Neural cell (in vitro differentiated cells): ENCODE results near the gene ELMO1. TPM values are rescaled to one million over a fixed set of nuclear protein-coding genes. Genes with fewer than 3 reads are reported as not detected.

Experiments
- H2AFZ ChIP-seq: fragments of 200-600, 300-800 bp; sonication (generic), shearing (Covaris generic); 2 replicates; pipeline ENCODE4 v1.6.0; 2014; ENCODE audit warnings: low read depth, mild to moderate bottlenecking, antibody characterized with exemption, low read length, moderate library complexity
- H3F3A ChIP-seq: fragments of 200-600 bp; shearing (Covaris generic); 2 replicates; pipeline ENCODE4 v1.6.1; 2016; ENCODE audit warnings: mild to moderate bottlenecking, moderate library complexity, mixed read lengths, antibody characterized with exemption, low read length; ENCODE audit not compliant: insufficient read depth, poor library complexity, severe bottlenecking
- H3K27ac ChIP-seq: fragments of 200-600, 300-800 bp; sonication (generic), shearing (Covaris generic); 2 replicates; pipeline ENCODE4 v1.5.1; 2014; ENCODE audit warnings: mild to moderate bottlenecking, low read length, moderate library complexity
- H3K27me3 ChIP-seq: fragments of 300-800, 200-600 bp; sonication (generic), shearing (Covaris generic); 2 replicates; pipeline ENCODE4 v1.6.0; 2014; ENCODE audit warnings: mild to moderate bottlenecking, low read depth, low read length, moderate library complexity; ENCODE audit not compliant: insufficient read depth
- H3K36me3 ChIP-seq: fragments of 300-800, 200-600 bp; sonication (generic), shearing (Covaris generic); 2 replicates; pipeline ENCODE4 v1.5.1; 2014; ENCODE audit warnings: mild to moderate bottlenecking, antibody characterized with exemption, low read length, moderate library complexity; ENCODE audit not compliant: insufficient read depth
- H3K4me2 ChIP-seq: fragments of 300-800, 200-600 bp; sonication (generic), shearing (Covaris generic); 2 replicates; pipeline ENCODE4 v1.6.0; 2014; ENCODE audit warnings: mild to moderate bottlenecking, low read length
- H3K4me3 ChIP-seq: fragments of 300-800, 200-600 bp; sonication (generic), shearing (Covaris generic); 2 replicates; pipeline ENCODE4 v1.5.1; 2014; ENCODE audit warnings: mild to moderate bottlenecking, low read length, moderate library complexity
- H3K79me2 ChIP-seq: fragments of 200-600 bp; shearing (Covaris generic); replicated peaks from 2 replicates; pipeline ENCODE4 v1.6.0; 2014; ENCODE audit warnings: mild to moderate bottlenecking, low read length, moderate library complexity; ENCODE audit not compliant: insufficient read depth
- H3K9ac ChIP-seq: fragments of 300-800, 200-600 bp; sonication (generic), shearing (Covaris generic); 2 replicates; pipeline ENCODE4 v1.6.1; 2016; ENCODE audit warnings: mild to moderate bottlenecking, low read length, mixed read lengths
- H3K9me2 ChIP-seq: fragments of 200-600 bp; shearing (Covaris generic); 2 replicates; pipeline ENCODE4 v1.6.1; 2016; ENCODE audit warnings: mild to moderate bottlenecking, low read length, mixed read lengths; ENCODE audit not compliant: insufficient read depth
- H3K9me3 ChIP-seq: fragments of 200-600, 300-800 bp; sonication (generic), shearing (Covaris generic); 2 replicates; pipeline ENCODE4 v1.6.1; 2016; ENCODE audit warnings: mild to moderate bottlenecking, mixed run types, low read length, moderate library complexity, mixed read lengths
- H4K20me1 ChIP-seq: fragments of 200-600 bp; shearing (Covaris generic); 2 replicates; pipeline ENCODE4 v1.6.1; 2016; ENCODE audit warnings: mild to moderate bottlenecking, mixed run types; ENCODE audit not compliant: insufficient read depth
- CTCF ChIP-seq: fragments of 450-650 bp; IDR thresholded peaks from 2 replicates; pipeline ENCODE4 v1.5.1; 2014; ENCODE audit warnings: antibody characterized with exemption, mild to moderate bottlenecking, moderate library complexity; ENCODE audit not compliant: poor library complexity, severe bottlenecking
- EP300 ChIP-seq: fragments of 450-650 bp; conservative IDR thresholded peaks from 2 replicates; pipeline ENCODE4 v1.6.1; 2014; ENCODE audit warnings: antibody characterized with exemption, mild to moderate bottlenecking, moderate library complexity; ENCODE audit not compliant: poor library complexity, severe bottlenecking
- EZH2 ChIP-seq: fragments of 200-600, 300-800 bp; shearing (Covaris generic), sonication (generic); IDR thresholded peaks from 2 replicates; pipeline ENCODE4 v1.6.1; 2014; ENCODE audit warnings: antibody characterized with exemption, low read length, borderline replicate concordance, mild to moderate bottlenecking; ENCODE audit not compliant: insufficient read depth, poor library complexity, severe bottlenecking
- MXI1 ChIP-seq: fragments of 450-650 bp; conservative IDR thresholded peaks from 2 replicates; pipeline ENCODE4 v1.6.1; 2014; ENCODE audit warnings: antibody characterized with exemption, mild to moderate bottlenecking; ENCODE audit not compliant: poor library complexity, severe bottlenecking
- POLR2AphosphoS5 ChIP-seq: IDR thresholded peaks from 2 replicates; pipeline ENCODE4 v1.6.1; 2012
- RAD21 ChIP-seq: fragments of 450-650 bp; conservative IDR thresholded peaks from 2 replicates; pipeline ENCODE4 v1.6.1; 2014; ENCODE audit warnings: antibody characterized with exemption, mild to moderate bottlenecking, moderate library complexity
- REST ChIP-seq: IDR thresholded peaks from 2 replicates; pipeline ENCODE4 v1.6.1; 2012; ENCODE audit warnings: borderline replicate concordance
- SMC3 ChIP-seq: fragments of 450-650 bp; conservative IDR thresholded peaks from 2 replicates; pipeline ENCODE4 v1.6.1; 2014; ENCODE audit warnings: antibody characterized with exemption, mild to moderate bottlenecking, moderate library complexity; ENCODE audit not compliant: poor library complexity
- TAF1 ChIP-seq: IDR thresholded peaks from 2 replicates; pipeline ENCODE4 v1.6.1; 2012; ENCODE audit warnings: low read depth
- polyA plus RNA-seq: library from polyadenylated mRNA; depleted of rRNA; stranded (reverse); fragments of >200 nt; gene quantifications from 2 replicates; pipeline ENCODE4 v1.2.3, GENCODE V29; 2014

The ELMO1 gene
- polyA plus RNA-seq, 1 donor from 2014 or later: 12.2 TPM

GRCh38 chr7:37346761-37347160 is 101.9 kb downstream of the ELMO1 start:
- H3K27me3 ChIP-seq: no peaks in the 10 kb centered on the region
- H3K4me2 ChIP-seq: no peak overlapping the region
- no peak overlapping the region for H3K27ac ChIP-seq
- no peak overlapping the region for H2AFZ ChIP-seq
- H3K4me3 ChIP-seq: no peak overlapping the region
- H3K9me3 ChIP-seq: no peaks in the 10 kb centered on the region
- no peaks in the 10 kb centered on the region for H3K9me2 ChIP-seq
- no peaks in the 10 kb centered on the region for H3K79me2 ChIP-seq
- TF ChIP-seq REST: no peak
- no peak for TF ChIP-seq SMC3
- TF ChIP-seq MXI1: no peak
- no peak for TF ChIP-seq RAD21
- no peak for TF ChIP-seq EP300
- no peak for TF ChIP-seq POLR2AphosphoS5
- TF ChIP-seq CTCF: no peak
- H3F3A ChIP-seq: no peaks in the 10 kb centered on the region
- no peaks in the 10 kb centered on the region for H4K20me1 ChIP-seq
- no peaks in the 10 kb centered on the region for H3K36me3 ChIP-seq
- H3K9ac ChIP-seq: no peak overlapping the region

- Histone ChIP-seq H3K27ac (no peak overlapping the region), H3K9me3 (no peaks in the 10 kb centered on the region), H4K20me1 (no peaks in the 10 kb centered on the region), H3K9me2 (no peaks in the 10 kb centered on the region), H3K36me3 (no peaks in the 10 kb centered on the region), H3K27me3 (no peaks in the 10 kb centered on the region), H2AFZ (no peak overlapping the region), H3K4me2 (no peak overlapping the region), H3K4me3 (no peak overlapping the region), H3K79me2 (no peaks in the 10 kb centered on the region), H3F3A (no peaks in the 10 kb centered on the region), H3K9ac (no peak overlapping the region)
- no peak for TF ChIP-seq RAD21
Measured at GRCh38 chr7:37344886-37345579, 103.6 kb downstream of the ELMO1 start.

GRCh38 chr7:37342688-37343471 is 105.8 kb downstream of the ELMO1 start:
- no peaks in the 10 kb centered on the region for H3K79me2 ChIP-seq
- H3K27ac ChIP-seq: no peak overlapping the region
- no peak overlapping the region for H3K9ac ChIP-seq
- H3K4me3 ChIP-seq: no peak overlapping the region
- H3K9me2 ChIP-seq: no peaks in the 10 kb centered on the region
- H3K27me3 ChIP-seq: no peaks in the 10 kb centered on the region
- no peaks in the 10 kb centered on the region for H3F3A ChIP-seq
- H3K9me3 ChIP-seq: no peaks in the 10 kb centered on the region
- H3K4me2 ChIP-seq: no peak overlapping the region
- no peaks in the 10 kb centered on the region for H3K36me3 ChIP-seq
- TF ChIP-seq EZH2 (no peak), POLR2AphosphoS5 (no peak), TAF1 (no peak), CTCF (no peak), REST (no peak)
- H4K20me1 ChIP-seq: no peaks in the 10 kb centered on the region
- no peak overlapping the region for H2AFZ ChIP-seq
